ENCODE measurements around the gene MYO7B. TPM values are rescaled to one million over a fixed set of nuclear protein-coding genes. Genes with fewer than 3 reads are reported as not detected.

The MYO7B gene
- polyA plus RNA-seq, 1 of the 3 experiments (the other 2 are of a cell fraction) = 0.08 TPM

- Histone ChIP-seq H3K27me3 (ENCODE audit: insufficient read depth) (peaks cover 14% of the 10 kb centered on the region; the same call in 1 of the 2 replicates), H3K79me2 (ENCODE audit: insufficient read depth) (no peaks in the 10 kb centered on the region), H3K4me2 (no peak overlapping the region), H3F3A (replicated peaks; ENCODE audit: insufficient read depth) (no peaks in the 10 kb centered on the region), H3K9me2 (no peaks in the 10 kb centered on the region), H3K4me3 (ENCODE audit: low read depth in 2 of 2, low read length in 1 of 2) (no peak overlapping the region), H3K9me3 (no peaks in the 10 kb centered on the region), H3K36me3 (replicated peaks in 1 of 2; ENCODE audit: control insufficient read depth in 1 of 2, insufficient read depth in 2 of 2, low read length in 1 of 2) (no peaks in the 10 kb centered on the region), H2AFZ (ENCODE audit: low read depth) (no peak overlapping the region), H3K9ac (no peak overlapping the region), H4K20me1 (ENCODE audit: insufficient read depth) (no peaks in the 10 kb centered on the region), H3K27ac (ENCODE audit: low read depth in 2 of 2, low read length in 1 of 2) (no peak overlapping the region), H3K4me1 (ENCODE audit: control insufficient read depth in 1 of 2, insufficient read depth in 2 of 2, low read depth in 1 of 2, low read length in 1 of 2) (peaks cover 0 to 9% of the 10 kb centered on the region in 2 experiments; a peak in 1 of 4 replicates)
- no peak for TF ChIP-seq FOSL2 (IDR thresholded peaks at IDR 0.05; ENCODE audit: borderline replicate concordance, low read depth)
- no peak for TF ChIP-seq MEF2A (IDR thresholded peaks at IDR 0.05; ENCODE audit: borderline replicate concordance, low read depth)
- TF ChIP-seq CHD2 (IDR thresholded peaks at IDR 0.05; ENCODE audit: low read length, partially characterized antibody) = no peak
- TF ChIP-seq POLR2AphosphoS5 (IDR thresholded peaks at IDR 0.05; ENCODE audit: low read depth, low read length) = no peak
- CTCF ChIA-PET = interaction anchor here (5.2 kb wide), 1 partner anchor 18 kb away, joined by 19 read pairs; no protein-coding TSS in a partner anchor
- DNase-seq = peak; percentile 25
- POLR2A ChIA-PET = no interaction called here
- WGBS (ENCODE audit: low lambda C conversion rate) = 88% methylated on average over 3 of the region's 6 CpGs
Measured at GRCh38 chr2:127678991-127679390, 143.5 kb downstream of the MYO7B start.

- Histone ChIP-seq H3K27me3 (ENCODE audit: insufficient read depth) (peaks cover 14% of the 10 kb centered on the region; the same call in 1 of the 2 replicates), H3K9me3 (no peaks in the 10 kb centered on the region), H3K4me3 (ENCODE audit: low read depth in 2 of 2, low read length in 1 of 2) (no peak overlapping the region), H3K4me1 (ENCODE audit: control insufficient read depth in 1 of 2, insufficient read depth in 2 of 2, low read depth in 1 of 2, low read length in 1 of 2) (peaks cover 0 to 9% of the 10 kb centered on the region in 2 experiments; a peak in 1 of 4 replicates), H3K9me2 (no peaks in the 10 kb centered on the region), H3K9ac (no peak overlapping the region), H2AFZ (ENCODE audit: low read depth) (no peak overlapping the region), H3K36me3 (replicated peaks in 1 of 2; ENCODE audit: control insufficient read depth in 1 of 2, insufficient read depth in 2 of 2, low read length in 1 of 2) (no peaks in the 10 kb centered on the region), H4K20me1 (ENCODE audit: insufficient read depth) (no peaks in the 10 kb centered on the region), H3K79me2 (ENCODE audit: insufficient read depth) (no peaks in the 10 kb centered on the region), H3K27ac (ENCODE audit: low read depth in 2 of 2, low read length in 1 of 2) (no peak overlapping the region), H3F3A (replicated peaks; ENCODE audit: insufficient read depth) (no peaks in the 10 kb centered on the region), H3K4me2 (no peak overlapping the region)
- ChIA-PET POLR2A (no interaction called here), CTCF (interaction anchor here (1.3 to 5.2 kb wide), 3 partner anchors 17 to 30 kb away, joined by 3 to 19 read pairs (median 12); no protein-coding TSS in a partner anchor)
- TF ChIP-seq, protein P1, sequence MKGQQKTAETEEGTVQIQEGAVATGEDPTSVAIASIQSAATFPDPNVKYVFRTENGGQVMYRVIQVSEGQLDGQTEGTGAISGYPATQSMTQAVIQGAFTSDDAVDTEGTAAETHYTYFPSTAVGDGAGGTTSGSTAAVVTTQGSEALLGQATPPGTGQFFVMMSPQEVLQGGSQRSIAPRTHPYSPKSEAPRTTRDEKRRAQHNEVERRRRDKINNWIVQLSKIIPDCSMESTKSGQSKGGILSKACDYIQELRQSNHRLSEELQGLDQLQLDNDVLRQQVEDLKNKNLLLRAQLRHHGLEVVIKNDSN (IDR thresholded peaks at IDR 0.05; ENCODE audit: borderline replicate concordance, low read depth) = no peak
- TF ChIP-seq IRF3 (IDR thresholded peaks at IDR 0.05; ENCODE audit: low read depth, low read length) = no peak
- TF ChIP-seq, protein P2, sequence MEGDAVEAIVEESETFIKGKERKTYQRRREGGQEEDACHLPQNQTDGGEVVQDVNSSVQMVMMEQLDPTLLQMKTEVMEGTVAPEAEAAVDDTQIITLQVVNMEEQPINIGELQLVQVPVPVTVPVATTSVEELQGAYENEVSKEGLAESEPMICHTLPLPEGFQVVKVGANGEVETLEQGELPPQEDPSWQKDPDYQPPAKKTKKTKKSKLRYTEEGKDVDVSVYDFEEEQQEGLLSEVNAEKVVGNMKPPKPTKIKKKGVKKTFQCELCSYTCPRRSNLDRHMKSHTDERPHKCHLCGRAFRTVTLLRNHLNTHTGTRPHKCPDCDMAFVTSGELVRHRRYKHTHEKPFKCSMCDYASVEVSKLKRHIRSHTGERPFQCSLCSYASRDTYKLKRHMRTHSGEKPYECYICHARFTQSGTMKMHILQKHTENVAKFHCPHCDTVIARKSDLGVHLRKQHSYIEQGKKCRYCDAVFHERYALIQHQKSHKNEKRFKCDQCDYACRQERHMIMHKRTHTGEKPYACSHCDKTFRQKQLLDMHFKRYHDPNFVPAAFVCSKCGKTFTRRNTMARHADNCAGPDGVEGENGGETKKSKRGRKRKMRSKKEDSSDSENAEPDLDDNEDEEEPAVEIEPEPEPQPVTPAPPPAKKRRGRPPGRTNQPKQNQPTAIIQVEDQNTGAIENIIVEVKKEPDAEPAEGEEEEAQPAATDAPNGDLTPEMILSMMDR (IDR thresholded peaks at IDR 0.05) = no peak
- TF ChIP-seq, protein P3, sequence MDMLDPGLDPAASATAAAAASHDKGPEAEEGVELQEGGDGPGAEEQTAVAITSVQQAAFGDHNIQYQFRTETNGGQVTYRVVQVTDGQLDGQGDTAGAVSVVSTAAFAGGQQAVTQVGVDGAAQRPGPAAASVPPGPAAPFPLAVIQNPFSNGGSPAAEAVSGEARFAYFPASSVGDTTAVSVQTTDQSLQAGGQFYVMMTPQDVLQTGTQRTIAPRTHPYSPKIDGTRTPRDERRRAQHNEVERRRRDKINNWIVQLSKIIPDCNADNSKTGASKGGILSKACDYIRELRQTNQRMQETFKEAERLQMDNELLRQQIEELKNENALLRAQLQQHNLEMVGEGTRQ (IDR thresholded peaks at IDR 0.05; ENCODE audit: borderline replicate concordance, low read depth, low read length) = no peak
- TF ChIP-seq, protein P4, sequence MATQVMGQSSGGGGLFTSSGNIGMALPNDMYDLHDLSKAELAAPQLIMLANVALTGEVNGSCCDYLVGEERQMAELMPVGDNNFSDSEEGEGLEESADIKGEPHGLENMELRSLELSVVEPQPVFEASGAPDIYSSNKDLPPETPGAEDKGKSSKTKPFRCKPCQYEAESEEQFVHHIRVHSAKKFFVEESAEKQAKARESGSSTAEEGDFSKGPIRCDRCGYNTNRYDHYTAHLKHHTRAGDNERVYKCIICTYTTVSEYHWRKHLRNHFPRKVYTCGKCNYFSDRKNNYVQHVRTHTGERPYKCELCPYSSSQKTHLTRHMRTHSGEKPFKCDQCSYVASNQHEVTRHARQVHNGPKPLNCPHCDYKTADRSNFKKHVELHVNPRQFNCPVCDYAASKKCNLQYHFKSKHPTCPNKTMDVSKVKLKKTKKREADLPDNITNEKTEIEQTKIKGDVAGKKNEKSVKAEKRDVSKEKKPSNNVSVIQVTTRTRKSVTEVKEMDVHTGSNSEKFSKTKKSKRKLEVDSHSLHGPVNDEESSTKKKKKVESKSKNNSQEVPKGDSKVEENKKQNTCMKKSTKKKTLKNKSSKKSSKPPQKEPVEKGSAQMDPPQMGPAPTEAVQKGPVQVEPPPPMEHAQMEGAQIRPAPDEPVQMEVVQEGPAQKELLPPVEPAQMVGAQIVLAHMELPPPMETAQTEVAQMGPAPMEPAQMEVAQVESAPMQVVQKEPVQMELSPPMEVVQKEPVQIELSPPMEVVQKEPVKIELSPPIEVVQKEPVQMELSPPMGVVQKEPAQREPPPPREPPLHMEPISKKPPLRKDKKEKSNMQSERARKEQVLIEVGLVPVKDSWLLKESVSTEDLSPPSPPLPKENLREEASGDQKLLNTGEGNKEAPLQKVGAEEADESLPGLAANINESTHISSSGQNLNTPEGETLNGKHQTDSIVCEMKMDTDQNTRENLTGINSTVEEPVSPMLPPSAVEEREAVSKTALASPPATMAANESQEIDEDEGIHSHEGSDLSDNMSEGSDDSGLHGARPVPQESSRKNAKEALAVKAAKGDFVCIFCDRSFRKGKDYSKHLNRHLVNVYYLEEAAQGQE (IDR thresholded peaks at IDR 0.05; ENCODE audit: low read depth, low read length) = no peak
- TF ChIP-seq JUND (IDR thresholded peaks at IDR 0.05) = no peak
- no peak for TF ChIP-seq TEAD4 (IDR thresholded peaks at IDR 0.05; ENCODE audit: borderline replicate concordance, insufficient read depth)
- TF ChIP-seq NRF1 (IDR thresholded peaks at IDR 0.05; ENCODE audit: low read depth, low read length) = no peak
- no peak for TF ChIP-seq EP300 (IDR thresholded peaks at IDR 0.05; ENCODE audit: borderline replicate concordance in 1 of 2, low read depth in 1 of 2, low read length in 1 of 2)
- TF ChIP-seq SMC3 (IDR thresholded peaks at IDR 0.05; ENCODE audit: low read depth, low read length) = no peak
- TF ChIP-seq POLR2AphosphoS5 (IDR thresholded peaks at IDR 0.05; ENCODE audit: low read depth, low read length) = no peak
- TF ChIP-seq, protein P5, sequence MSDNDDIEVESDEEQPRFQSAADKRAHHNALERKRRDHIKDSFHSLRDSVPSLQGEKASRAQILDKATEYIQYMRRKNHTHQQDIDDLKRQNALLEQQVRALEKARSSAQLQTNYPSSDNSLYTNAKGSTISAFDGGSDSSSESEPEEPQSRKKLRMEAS (IDR thresholded peaks at IDR 0.05; ENCODE audit: low read depth) = no peak
- peak; percentile 32 for DNase-seq
- 81% methylated on average over 9 of the region's 15 CpGs for WGBS (ENCODE audit: low lambda C conversion rate)
Measured at GRCh38 chr2:127679680-127680361, 144.3 kb downstream of the MYO7B start.
